PFSK-1 (cell line): ENCODE measurements around the gene NUSAP1.

Source experiments
- POLR2AphosphoS5 ChIP-seq: IDR thresholded peaks from 2 replicates; pipeline ENCODE4 v1.6.1; 2012; ENCODE audit warnings: low read depth, mild to moderate bottlenecking, control low read depth, low read length, moderate library complexity
- REST ChIP-seq, 2 experiments: IDR thresholded peaks; 2 replicates each; pipeline versions ENCODE4 v1.6.1 to v1.8.0; 2011 to 2012; ENCODE audit warnings: low read depth in 2 of 2, low read length in 2 of 2, control low read depth in 1 of 2, inconsistent platforms in 1 of 2, mild to moderate bottlenecking in 1 of 2, moderate library complexity in 1 of 2; ENCODE audit not compliant: insufficient read depth in 1 of 2
- SIN3A ChIP-seq: IDR thresholded peaks from 2 replicates; pipeline ENCODE4 v1.6.1; 2012; ENCODE audit warnings: mild to moderate bottlenecking, low read length, moderate library complexity, borderline replicate concordance; ENCODE audit not compliant: insufficient read depth
- TAF1 ChIP-seq: IDR thresholded peaks from 2 replicates; pipeline ENCODE4 v1.6.1; 2012; ENCODE audit warnings: low read length, control low read depth, borderline replicate concordance; ENCODE audit not compliant: insufficient read depth

GRCh38 chr15:41323611-41324010 is 9.1 kb upstream of the NUSAP1 start:
- TF ChIP-seq SIN3A (no peak), POLR2AphosphoS5 (no peak), REST (IDR thresholded peaks at IDR 0.05; ENCODE audit: insufficient read depth in 1 of 2, low read depth in 2 of 2, low read length in 2 of 2) (no peak), TAF1 (no peak)
